NOMO-1 treated with dmso at 0.1 percent for 144 hours (cell line): Measurements from ENCODE around the gene MSANTD3.

ENCODE experiments used
- DNase-seq: peaks from one replicate; lab custom pipeline; 2025; ENCODE audit not compliant: unreplicated experiment; lab: John Stamatoyannopoulos, UW

MSANTD3 gene

GRCh38 chr9:100465274-100465673 is 38.3 kb downstream of the MSANTD3 start:
- DNase-seq: no peak

GRCh38 chr9:100465761-100466160 is 38.8 kb downstream of the MSANTD3 start:
- no peak for DNase-seq

- no peak for DNase-seq
These were observed 39.4 kb downstream of the MSANTD3 start for GRCh38 chr9:100466171-100466828.

- DNase-seq: no peak
These were observed 39.9 kb downstream of the MSANTD3 start for GRCh38 chr9:100466829-100467221.

- no peak for DNase-seq
These were observed 41.1 kb downstream of the MSANTD3 start for GRCh38 chr9:100468041-100468440.

- DNase-seq: no peak
These were observed 45.3 kb downstream of the MSANTD3 start for GRCh38 chr9:100472268-100472667.

- no peak for DNase-seq
These were observed 45.9 kb downstream of the MSANTD3 start, which contains the start of gene TMEFF1 for GRCh38 chr9:100472788-100473275. TSS of gene TMEFF1 (plus strand) at chr9:100473149. CDS start at chr9:100473545, 396 bp downstream.

- peak; percentile 13 for DNase-seq
These were observed 46.5 kb downstream of the MSANTD3 start for GRCh38 chr9:100473276-100474081.

GRCh38 chr9:100474082-100474923 is 47.4 kb downstream of the MSANTD3 start:
- no peak for DNase-seq

- no peak for DNase-seq
These were observed 48.0 kb downstream of the MSANTD3 start for GRCh38 chr9:100474924-100475276.

GRCh38 chr9:100477241-100477640 is 50.3 kb downstream of the MSANTD3 start:
- DNase-seq: no peak

- no peak for DNase-seq
These were observed 51.2 kb downstream of the MSANTD3 start for GRCh38 chr9:100478192-100478591.

- no peak for DNase-seq
These were observed 52.9 kb downstream of the MSANTD3 start for GRCh38 chr9:100479820-100480219.

- no peak for DNase-seq
These were observed 58.3 kb downstream of the MSANTD3 start for GRCh38 chr9:100485196-100485595.

GRCh38 chr9:100486479-100487176 is 59.7 kb downstream of the MSANTD3 start:
- DNase-seq: no peak

- DNase-seq: no peak
These were observed 61.2 kb downstream of the MSANTD3 start for GRCh38 chr9:100488177-100488576.

GRCh38 chr9:100489836-100490235 is 62.9 kb downstream of the MSANTD3 start:
- no peak for DNase-seq

GRCh38 chr9:100492952-100493351 is 66.0 kb downstream of the MSANTD3 start:
- no peak for DNase-seq

- no peak for DNase-seq
These were observed 71.6 kb downstream of the MSANTD3 start for GRCh38 chr9:100498592-100498991.

GRCh38 chr9:100499460-100499859 is 72.5 kb downstream of the MSANTD3 start:
- DNase-seq: no peak

- no peak for DNase-seq
These were observed 72.9 kb downstream of the MSANTD3 start for GRCh38 chr9:100499866-100500265.
